Epithelial cell of proximal tubule (primary cell): ENCODE results near the gene CADM4. TPM values are rescaled to one million over a fixed set of nuclear protein-coding genes. Genes with fewer than 3 reads are reported as not detected.

Experiments
- DNase-seq: peaks from one replicate; pipeline ENCODE4 v3.0.0-alpha.2; 2011; ENCODE audit warnings: low read depth
- H3K4me3 ChIP-seq: 2 replicates; pipeline ENCODE4 v1.5.1; 2011; ENCODE audit warnings: low read depth, mild to moderate bottlenecking, low read length
- CTCF ChIP-seq: conservative IDR thresholded peaks from 2 replicates; pipeline ENCODE4 v1.5.1; 2012; ENCODE audit warnings: low read depth, mild to moderate bottlenecking, low read length
- total RNA-seq: library from RNA; depleted of rRNA; stranded (reverse); fragments of >200 nt; gene quantifications from 2 replicates; pipeline ENCODE4 v1.2.3, GENCODE V29; 2015

Gene CADM4
- total RNA-seq, 1 donor from 2014 or later = 16.4 TPM

GRCh38 chr19:43624933-43625332, 14.7 kb downstream of the CADM4 start:
- no peak for DNase-seq
- TF ChIP-seq CTCF = no peak
- no peak overlapping the region for H3K4me3 ChIP-seq

- TF ChIP-seq CTCF = no peak
- no peak for DNase-seq
- no peak overlapping the region for H3K4me3 ChIP-seq
Observed at GRCh38 chr19:43623889-43624670, 15.6 kb downstream of the CADM4 start.

GRCh38 chr19:43622956-43623355, 16.7 kb downstream of the CADM4 start:
- no peak for DNase-seq
- no peak for TF ChIP-seq CTCF
- H3K4me3 ChIP-seq = no peak overlapping the region

- no peak for DNase-seq
- H3K4me3 ChIP-seq = no peak overlapping the region
- TF ChIP-seq CTCF = no peak
Observed at GRCh38 chr19:43622070-43622469, 17.6 kb downstream of the CADM4 start.

GRCh38 chr19:43620061-43621001, 19.3 kb downstream of the CADM4 start:
- no peak for DNase-seq
- no peak for TF ChIP-seq CTCF
- H3K4me3 ChIP-seq = peak overlapping the region; percentile 84

GRCh38 chr19:43619262-43620060, 20.2 kb downstream of the CADM4 start, which contains the start of gene ZNF428:
ZNF428 (minus strand) TSS chr19:43619629; CDS start chr19:43614304, 5,325 bp downstream.
- peak within 1 kb of the TSS; percentile 84 for H3K4me3 ChIP-seq
- TF ChIP-seq CTCF = no peak
- DNase-seq = no peak
